Neuronal stem cell (in vitro differentiated cells): ENCODE measurements around the gene F8.

Source experiments
- DNase-seq: peaks from one replicate; pipeline ENCODE4 v3.0.0-alpha.2; 2013; ENCODE audit warnings: low spot score
- H2AFZ ChIP-seq: one replicate; pipeline ENCODE4 v1.6.1; 2013; ENCODE audit warnings: mild to moderate bottlenecking, low read length, inconsistent platforms
- H2AK5ac ChIP-seq: 2 replicates; pipeline ENCODE4 v1.6.1; 2013; ENCODE audit warnings: low read depth, mild to moderate bottlenecking, inconsistent platforms, low read length, moderate library complexity, mixed read lengths
- H2BK120ac ChIP-seq: 2 replicates; pipeline ENCODE4 v1.6.1; 2013; ENCODE audit warnings: low read depth, mild to moderate bottlenecking, inconsistent platforms, low read length, moderate library complexity, mixed read lengths
- H2BK12ac ChIP-seq: one replicate; pipeline ENCODE4 v1.6.1; 2013; ENCODE audit warnings: low read length, inconsistent platforms
- H2BK15ac ChIP-seq: 2 replicates; pipeline ENCODE4 v1.6.1; 2013; ENCODE audit warnings: mild to moderate bottlenecking, low read length, inconsistent platforms, mixed read lengths
- H2BK5ac ChIP-seq: one replicate; pipeline ENCODE4 v1.6.1; 2013; ENCODE audit warnings: inconsistent platforms, mild to moderate bottlenecking, low read length, moderate library complexity
- H3K14ac ChIP-seq: one replicate; pipeline ENCODE4 v1.6.1; 2013; ENCODE audit warnings: low read length, inconsistent platforms
- H3K18ac ChIP-seq: 2 replicates; pipeline ENCODE4 v1.6.1; 2013; ENCODE audit warnings: low read length, inconsistent platforms
- H3K23ac ChIP-seq: 2 replicates; pipeline ENCODE4 v1.6.1; 2013; ENCODE audit warnings: low read depth, mild to moderate bottlenecking, mixed read lengths, low read length, inconsistent platforms; ENCODE audit not compliant: poor library complexity
- H3K27ac ChIP-seq: replicated peaks from 3 replicates; pipeline ENCODE4 v1.5.1; 2013; ENCODE audit warnings: low read length, inconsistent platforms
- H3K27me3 ChIP-seq, 3 experiments: 2 replicates each; pipeline ENCODE4 v1.6.1; 2013; ENCODE audit warnings: low read length in 3 of 3, mild to moderate bottlenecking in 2 of 3, inconsistent platforms in 1 of 3, low read depth in 1 of 3, mixed read lengths in 1 of 3, moderate library complexity in 1 of 3; ENCODE audit not compliant: control insufficient read depth in 3 of 3, insufficient read depth in 3 of 3
- H3K36me3 ChIP-seq, 2 donors: replicated peaks in 1 of 2; 2 replicates each; pipeline ENCODE4 v1.6.1; 2013; ENCODE audit warnings: low read length in 2 of 2; ENCODE audit not compliant: control insufficient read depth in 2 of 2, insufficient read depth in 2 of 2
- H3K4ac ChIP-seq: 2 replicates; pipeline ENCODE4 v1.6.1; 2013; ENCODE audit warnings: inconsistent platforms, mild to moderate bottlenecking, low read length, moderate library complexity
- H3K4me1 ChIP-seq, 2 donors: 1 replicate in 1 of 2; 2 replicates in 1 of 2; pipeline ENCODE4 v1.6.1; 2013; ENCODE audit warnings: low read length in 2 of 2, low read depth in 1 of 2; ENCODE audit not compliant: control insufficient read depth in 2 of 2, insufficient read depth in 1 of 2
- H3K4me2 ChIP-seq: one replicate; pipeline ENCODE4 v1.6.1; 2013; ENCODE audit warnings: mild to moderate bottlenecking, low read length, inconsistent platforms; ENCODE audit not compliant: insufficient read depth, poor library complexity, severe bottlenecking
- H3K4me3 ChIP-seq, 2 donors: 2 replicates each; pipeline ENCODE4 v1.5.1; 2013; ENCODE audit warnings: low read length in 2 of 2, mild to moderate bottlenecking in 2 of 2, inconsistent platforms in 1 of 2, moderate library complexity in 1 of 2
- H3K79me1 ChIP-seq: one replicate; pipeline ENCODE4 v1.6.1; 2013; ENCODE audit warnings: low read depth, mild to moderate bottlenecking, inconsistent platforms, low read length, moderate library complexity
- H3K9ac ChIP-seq: one replicate; pipeline ENCODE4 v1.6.1; 2013; ENCODE audit warnings: mild to moderate bottlenecking, low read depth, low read length, inconsistent platforms; ENCODE audit not compliant: poor library complexity
- H3K9me3 ChIP-seq, 2 donors: replicated peaks in 1 of 2; 2 replicates each; pipeline versions ENCODE3 to v1.6.1; 2013; ENCODE audit warnings: low read length in 2 of 2, mild to moderate bottlenecking in 2 of 2, inconsistent platforms in 1 of 2, low read depth in 1 of 2, mixed read lengths in 1 of 2, moderate library complexity in 1 of 2; ENCODE audit not compliant: control insufficient read depth in 2 of 2, insufficient read depth in 1 of 2
- H4K8ac ChIP-seq: one replicate; pipeline ENCODE4 v1.6.1; 2013; ENCODE audit warnings: low read depth, mild to moderate bottlenecking, inconsistent platforms, low read length, moderate library complexity
- H4K91ac ChIP-seq: one replicate; pipeline ENCODE4 v1.6.1; 2013; ENCODE audit warnings: low read length, low read depth, mild to moderate bottlenecking, inconsistent platforms; ENCODE audit not compliant: poor library complexity
- whole genome bisulfite sequencing, 2 donors: extraction: QIAGEN DNeasy Blood & Tissue Kit; methylation state at CpG; one replicate each; pipeline ENCODE4 v1.1.7; 2013; ENCODE audit warnings: missing lambda C conversion rate in 2 of 2, mixed read lengths in 1 of 2; ENCODE audit not compliant: insufficient read length in 2 of 2, insufficient replicate concordance in 1 of 2; ENCODE audit errors: extremely low coverage in 2 of 2; 5-methylcytosine and 5-hydroxymethylcytosine counted together

The F8 gene

GRCh38 chrX:154840856-154841255, 181.7 kb downstream of the F8 start:
- H2BK120ac ChIP-seq = no peak overlapping the region
- no peak overlapping the region for H3K18ac ChIP-seq
- H3K4me1 ChIP-seq = no peaks in the 10 kb centered on the region
- H3K4ac ChIP-seq = no peak overlapping the region
- H3K27ac ChIP-seq = no peak overlapping the region
- no peak overlapping the region for H2AK5ac ChIP-seq
- peaks cover 0 to 4% of the 10 kb centered on the region in 2 donors for H3K9me3 ChIP-seq
- H2BK5ac ChIP-seq = no peak overlapping the region
- H3K4me3 ChIP-seq = no peak overlapping the region
- no peak overlapping the region for H3K14ac ChIP-seq
- H2BK15ac ChIP-seq = no peak overlapping the region
- no peak overlapping the region for H3K4me2 ChIP-seq
- no CpG with 5 or more reads among the region's 2 CpGs for WGBS, 2 donors
- no peaks in the 10 kb centered on the region for H3K36me3 ChIP-seq
- peaks cover 0 to 11% (median 0%) of the 10 kb centered on the region in 3 experiments for H3K27me3 ChIP-seq
- no peak overlapping the region for H3K9ac ChIP-seq
- no peaks in the 10 kb centered on the region for H3K79me1 ChIP-seq
- H3K23ac ChIP-seq = no peak overlapping the region
- H4K91ac ChIP-seq = no peak overlapping the region
- H2BK12ac ChIP-seq = no peak overlapping the region
- no peak for DNase-seq
- H2AFZ ChIP-seq = no peak overlapping the region
- H4K8ac ChIP-seq = no peak overlapping the region

DNA sequence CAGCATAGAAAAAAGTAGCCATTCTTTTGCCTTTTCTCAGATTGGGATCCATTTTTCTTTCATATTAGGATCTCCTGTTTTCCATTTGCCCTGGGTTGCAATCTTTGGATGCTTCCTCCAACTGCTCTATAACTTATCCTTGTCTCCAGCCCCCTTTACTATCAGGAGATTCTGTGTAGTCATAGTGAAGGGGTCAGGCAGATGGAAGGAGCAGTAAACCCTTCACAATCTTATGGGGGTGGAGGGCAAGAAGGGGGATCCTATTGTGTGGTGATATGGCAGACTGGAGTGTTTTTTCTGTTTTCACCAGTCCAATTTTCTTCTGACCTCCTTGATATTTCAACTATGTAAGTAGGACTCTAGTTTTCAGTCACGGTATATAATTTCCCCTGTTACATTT, 186.4 kb downstream of the F8 start:
- no peak overlapping the region for H4K91ac ChIP-seq
- no peak overlapping the region for H3K14ac ChIP-seq
- no peaks in the 10 kb centered on the region for H3K79me1 ChIP-seq
- no peaks in the 10 kb centered on the region for H3K4me1 ChIP-seq
- H2AFZ ChIP-seq = no peak overlapping the region
- H3K27ac ChIP-seq = no peak overlapping the region
- H3K9me3 ChIP-seq = peaks cover 0 to 4% of the 10 kb centered on the region in 2 donors
- H3K27me3 ChIP-seq = peaks cover 0 to 27% (median 0%) of the 10 kb centered on the region in 3 experiments
- no peak overlapping the region for H2BK12ac ChIP-seq
- H3K23ac ChIP-seq = no peak overlapping the region
- no peak overlapping the region for H2BK15ac ChIP-seq
- WGBS, 2 donors = no CpG with 5 or more reads among the region's 1 CpG
- no peak overlapping the region for H2BK5ac ChIP-seq
- H3K18ac ChIP-seq = no peak overlapping the region
- H4K8ac ChIP-seq = no peak overlapping the region
- no peak overlapping the region for H2AK5ac ChIP-seq
- H2BK120ac ChIP-seq = no peak overlapping the region
- DNase-seq = no peak
- H3K36me3 ChIP-seq = no peaks in the 10 kb centered on the region
- H3K4me3 ChIP-seq = no peak overlapping the region
- H3K4ac ChIP-seq = no peak overlapping the region
- no peak overlapping the region for H3K4me2 ChIP-seq
- H3K9ac ChIP-seq = no peak overlapping the region

DNA sequence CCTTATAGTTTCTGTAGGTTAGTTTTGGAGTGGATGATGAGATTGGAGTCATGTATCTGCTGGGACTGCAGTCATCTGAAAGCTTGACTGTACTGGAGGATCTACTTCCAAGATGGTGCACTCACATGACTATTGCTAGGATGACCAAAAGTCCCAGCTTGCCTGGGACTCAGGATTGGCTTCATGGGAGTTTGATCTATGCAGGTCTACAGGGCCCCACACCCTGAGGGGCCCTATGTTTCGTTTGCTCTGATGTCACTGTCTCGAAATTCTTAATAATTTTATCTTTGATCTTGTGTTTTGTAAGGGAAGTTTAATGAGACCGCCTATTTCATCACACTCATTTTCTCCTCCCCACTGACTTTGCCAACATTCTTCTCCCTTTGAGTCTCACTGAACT, 188.0 kb downstream of the F8 start, which contains the start of gene SMIM9:
TSS of gene SMIM9 (minus strand) at position 101 of the 400 bp plus-strand sequence. CDS start 3,806 bp downstream, outside the sequence.
- Histone ChIP-seq H3K4ac (no peak within 1 kb of the TSS), H3K18ac (no peak within 1 kb of the TSS), H2AFZ (no peak within 1 kb of the TSS), H3K79me1 (no peaks in the 10 kb centered on the region), H3K23ac (no peak within 1 kb of the TSS), H3K27ac (no peak within 1 kb of the TSS), H4K8ac (no peak within 1 kb of the TSS), H3K14ac (no peak within 1 kb of the TSS), H4K91ac (no peak within 1 kb of the TSS), H2BK120ac (no peak within 1 kb of the TSS), H3K36me3 (no peaks in the 10 kb centered on the region), H2BK5ac (no peak within 1 kb of the TSS), H2BK12ac (no peak within 1 kb of the TSS), H3K9me3 (no peaks in the 10 kb centered on the region), H3K27me3 (peaks cover 0 to 38% (median 0%) of the 10 kb centered on the region in 3 experiments), H3K4me3 (no peak within 1 kb of the TSS), H3K4me1 (no peaks in the 10 kb centered on the region), H2BK15ac (no peak within 1 kb of the TSS), H3K4me2 (no peak within 1 kb of the TSS), H2AK5ac (no peak within 1 kb of the TSS), H3K9ac (no peak within 1 kb of the TSS)
- DNase-seq = no peak
- WGBS, 2 donors = no CpG with 5 or more reads among the region's 3 CpGs

- Histone ChIP-seq H2BK15ac (no peak overlapping the region), H3K18ac (no peak overlapping the region), H3K9ac (no peak overlapping the region), H4K8ac (no peak overlapping the region), H3K27me3 (peaks cover 0 to 41% (median 0%) of the 10 kb centered on the region in 3 experiments), H3K36me3 (no peaks in the 10 kb centered on the region), H3K4me2 (no peak overlapping the region), H2AK5ac (no peak overlapping the region), H3K79me1 (no peaks in the 10 kb centered on the region), H2BK5ac (no peak overlapping the region), H4K91ac (no peak overlapping the region), H2BK12ac (no peak overlapping the region), H3K9me3 (no peaks in the 10 kb centered on the region), H2AFZ (no peak overlapping the region), H3K27ac (no peak overlapping the region), H3K4ac (no peak overlapping the region), H3K23ac (no peak overlapping the region), H3K4me1 (no peaks in the 10 kb centered on the region), H2BK120ac (no peak overlapping the region), H3K4me3 (no peak overlapping the region), H3K14ac (no peak overlapping the region)
- no CpG with 5 or more reads among the region's 3 CpGs for WGBS, 2 donors
- DNase-seq = no peak
Measured at GRCh38 chrX:154833746-154834274, 188.7 kb downstream of the F8 start.
